COLO668 (cell line): Measurements from ENCODE around the gene MED19.
"Not testable (repeated sequence)": the region's sequence is repeated elsewhere in the genome, so short reads cannot be mapped to it uniquely, and the experiment has no call there.

Experiments
- DNase-seq: peaks from one replicate; lab custom pipeline; 2025; ENCODE audit not compliant: unreplicated experiment; lab: John Stamatoyannopoulos, UW

Gene MED19

DNA sequence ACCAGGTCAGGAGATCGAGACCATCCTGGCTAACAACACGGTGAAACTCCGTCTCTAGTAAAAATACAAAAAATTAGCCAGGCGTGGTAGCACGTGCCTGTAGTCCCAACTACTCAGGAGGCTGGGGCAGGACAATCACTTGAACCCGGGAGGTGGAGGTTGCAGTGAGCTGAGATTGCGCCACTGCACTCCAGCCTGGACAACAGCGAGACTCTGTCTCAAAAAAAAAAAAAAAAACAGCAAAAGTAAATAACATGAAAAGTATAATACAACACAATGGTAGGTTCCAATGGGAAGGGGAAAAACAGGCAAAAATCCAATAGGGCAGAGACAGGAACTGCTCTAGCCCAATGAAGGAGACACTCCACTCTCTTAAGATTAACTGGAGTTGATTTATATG, 6.6 kb downstream of the MED19 start:
- not testable (repeated sequence) for DNase-seq

DNA sequence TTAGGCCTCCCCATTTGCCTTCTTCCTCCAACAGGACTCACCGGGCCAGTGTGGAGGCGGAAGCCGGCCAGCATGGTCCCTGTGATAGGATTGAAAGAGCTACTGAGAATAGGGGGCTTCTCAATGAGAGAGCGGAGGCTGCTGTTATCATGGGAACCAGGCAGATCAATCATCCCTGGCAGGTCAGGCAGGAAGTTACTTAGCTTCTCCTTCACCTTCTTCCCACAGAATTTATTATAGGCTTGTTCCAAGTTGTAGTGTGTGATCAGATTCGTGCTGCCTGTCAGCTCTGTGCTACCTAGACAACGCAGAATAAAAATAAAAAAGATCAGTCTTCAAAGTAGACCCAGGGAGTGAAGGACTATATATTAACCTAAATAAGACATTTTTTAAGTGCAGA, 7.1 kb downstream of the MED19 start:
- DNase-seq, result no peak

- no peak for DNase-seq
Observed at GRCh38 chr11:57703341-57703740, 8.7 kb downstream of the MED19 start.

DNA sequence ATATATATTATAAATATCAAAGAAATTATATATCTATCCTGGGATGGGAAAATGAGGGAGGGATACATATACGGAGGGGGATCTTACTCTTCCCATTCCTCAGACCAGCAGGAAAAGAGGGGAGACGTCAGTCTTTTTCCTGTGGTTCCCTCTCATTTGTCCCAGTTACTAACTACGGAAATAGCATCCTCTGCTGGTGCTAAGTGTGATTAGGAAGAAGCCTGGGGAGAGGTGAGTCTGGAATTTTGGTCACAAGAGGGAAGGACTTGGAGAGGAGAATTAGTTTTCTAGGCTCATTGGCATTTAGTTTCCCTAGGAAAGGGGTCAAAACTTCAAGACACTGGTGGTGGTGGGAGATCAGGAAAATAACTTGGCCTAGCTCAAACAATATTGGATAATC, 11.6 kb downstream of the MED19 start:
- DNase-seq, result no peak

- no peak for DNase-seq
Observed at GRCh38 chr11:57699813-57700212, 12.2 kb downstream of the MED19 start.

- no peak for DNase-seq
Observed at GRCh38 chr11:57698843-57699365, 13.1 kb downstream of the MED19 start.

- DNase-seq, result not testable (repeated sequence)
Observed at GRCh38 chr11:57690474-57690873, 21.5 kb downstream of the MED19 start.

DNA sequence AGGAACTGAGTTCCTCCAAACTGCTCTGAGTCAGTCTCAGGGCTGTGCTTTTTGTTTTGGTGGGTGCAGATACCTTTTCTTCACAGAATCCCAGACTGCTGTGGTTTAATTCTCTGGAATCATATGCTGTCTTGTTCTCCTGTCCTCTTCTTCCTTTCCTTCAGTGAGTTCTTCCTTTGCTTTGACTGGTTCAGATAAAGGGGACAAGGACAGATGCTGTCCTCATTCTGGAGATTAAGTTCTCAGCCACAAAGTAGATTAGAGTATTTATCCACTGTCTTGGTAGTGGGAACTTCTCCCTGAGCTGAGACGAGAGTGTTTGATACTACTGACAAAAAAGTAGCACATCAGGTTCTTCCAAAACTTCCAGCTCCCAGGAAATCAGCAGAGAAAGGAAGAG, 30.8 kb downstream of the MED19 start:
- DNase-seq, result no peak

- no peak for DNase-seq
Observed at GRCh38 chr11:57680552-57680874, 31.5 kb downstream of the MED19 start.

GRCh38 chr11:57679396-57679795, 32.6 kb downstream of the MED19 start:
- no peak for DNase-seq

- no peak for DNase-seq
Observed at GRCh38 chr11:57675176-57675941, 36.7 kb downstream of the MED19 start.

- DNase-seq, result no peak
Observed at GRCh38 chr11:57674251-57674650, 37.8 kb downstream of the MED19 start.

DNA sequence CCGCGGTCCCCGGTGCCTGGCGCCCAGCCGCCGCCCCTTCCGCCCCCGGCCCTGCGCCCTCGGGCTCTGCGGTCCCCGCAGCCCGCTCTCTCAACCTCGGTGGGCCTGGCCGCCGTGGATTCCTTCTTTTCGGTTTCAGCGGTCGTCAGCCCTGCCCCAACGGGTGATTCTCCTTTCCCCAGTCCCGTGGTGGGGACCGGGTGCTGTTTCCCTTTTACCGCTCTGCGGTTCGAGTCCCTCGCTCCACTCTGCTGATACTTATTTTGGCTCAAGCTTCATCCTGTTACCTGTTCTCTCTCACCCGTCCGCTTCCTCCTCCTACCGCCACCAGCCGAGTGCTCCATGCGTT, 43.6 kb downstream of the MED19 start:
- peak; percentile 25 for DNase-seq

DNA sequence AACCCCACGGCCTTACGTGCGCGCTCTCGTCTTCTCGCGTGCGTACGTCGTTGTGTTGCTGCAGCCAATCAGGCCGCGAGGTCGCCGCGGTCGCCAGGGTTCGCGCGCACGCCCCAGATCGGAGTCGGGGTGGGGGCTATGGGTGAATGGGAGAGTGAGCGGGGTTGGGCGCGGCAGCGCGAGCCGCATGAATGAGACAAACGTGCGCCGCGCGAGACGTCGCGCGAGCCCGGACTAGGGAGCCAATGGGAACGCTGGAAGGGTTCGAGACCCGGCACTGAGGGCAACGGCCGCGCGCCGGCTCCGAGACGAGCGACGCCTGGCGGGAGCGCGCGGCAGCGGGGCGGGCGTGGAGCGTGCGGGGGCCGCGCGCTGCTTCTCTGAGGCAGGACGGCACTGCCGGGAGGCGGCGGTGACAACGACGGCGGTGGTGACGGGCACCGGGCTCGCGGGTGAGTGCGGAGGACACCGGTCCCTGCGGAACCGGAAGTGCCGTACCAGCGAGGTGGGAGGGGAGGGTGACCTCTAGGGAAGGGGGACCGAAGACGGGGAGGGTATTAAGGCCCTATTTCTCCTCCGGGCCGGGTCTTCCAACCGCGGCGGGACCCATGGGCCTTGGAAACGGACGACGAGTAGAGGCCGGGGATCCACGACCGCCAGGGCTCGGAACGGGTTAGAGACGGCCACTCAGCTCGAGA, 44.1 kb downstream of the MED19 start, which contains the start of gene ZDHHC5:
TSS of gene ZDHHC5 (plus strand) at position 379 of the 698 bp plus-strand sequence. CDS start 4,977 bp downstream, outside the sequence.
- peak; percentile 99 for DNase-seq

- DNase-seq, result peak; percentile 92
Observed at GRCh38 chr11:57667117-57667735, 44.8 kb downstream of the MED19 start.

GRCh38 chr11:57663975-57664374, 48.0 kb downstream of the MED19 start:
- DNase-seq, result no peak

GRCh38 chr11:57662893-57663292, 49.1 kb downstream of the MED19 start:
- DNase-seq, result no peak

- DNase-seq, result no peak
Observed at GRCh38 chr11:57659669-57660068, 52.3 kb downstream of the MED19 start.

DNA sequence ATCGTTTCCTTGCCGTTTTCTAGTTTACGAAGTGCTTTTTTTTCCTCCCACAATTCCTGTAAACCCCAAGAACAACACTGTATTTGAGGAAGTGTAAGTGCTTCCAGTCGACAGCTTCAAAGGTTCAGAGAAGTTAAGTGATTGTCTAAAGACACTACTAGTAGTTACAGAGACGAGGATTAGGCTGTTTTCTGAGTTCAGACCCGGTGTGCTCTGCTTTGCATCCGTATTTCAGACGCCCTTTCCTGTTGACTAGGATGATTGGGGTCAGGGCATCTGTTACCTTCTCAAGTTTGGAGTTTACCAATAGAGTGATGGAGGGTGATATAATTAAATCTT, 54.0 kb downstream of the MED19 start:
- no peak for DNase-seq

DNA sequence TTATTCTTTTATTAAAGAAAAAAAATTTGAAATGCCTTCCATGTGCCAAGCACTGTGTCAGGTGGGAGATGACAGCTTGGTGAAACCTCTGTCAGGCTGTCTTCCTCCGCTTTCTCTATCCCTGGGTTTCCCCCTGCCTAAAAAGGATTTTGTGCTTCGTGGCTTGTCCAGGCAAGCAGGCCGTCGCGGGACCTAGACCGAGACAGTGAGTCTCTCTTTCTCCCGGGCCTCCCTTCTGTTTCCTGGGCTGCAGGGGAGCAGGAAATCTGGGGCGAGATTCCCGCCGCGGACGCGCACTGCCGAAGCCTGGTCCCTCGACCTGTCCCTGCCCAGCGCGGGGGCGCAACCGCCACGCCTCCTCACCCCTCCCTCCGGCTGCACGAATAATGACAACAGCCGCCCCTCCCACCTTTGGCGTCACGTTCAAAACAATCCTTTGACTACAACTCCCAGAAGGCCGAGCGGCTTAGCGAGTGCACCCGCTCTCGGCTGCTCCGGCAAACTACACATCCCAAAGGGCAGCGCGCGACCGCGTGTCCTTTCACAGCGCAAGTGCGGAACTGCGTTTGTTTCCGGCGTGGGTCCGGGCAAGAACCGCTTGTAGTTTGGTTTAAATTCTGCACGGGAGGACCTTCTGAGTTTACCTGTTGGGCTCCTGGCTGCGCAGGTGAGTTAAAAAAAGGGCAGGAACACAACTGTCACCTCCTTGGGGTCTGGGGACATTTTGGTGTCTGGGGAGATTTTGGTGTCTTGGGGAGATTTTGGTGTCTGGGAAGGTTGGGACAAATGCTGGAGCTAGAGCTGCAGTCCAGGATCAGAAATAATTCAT, 54.6 kb downstream of the MED19 start, which contains the start of gene CLP1:
TSS of gene CLP1 (plus strand) at position 569 of the 829 bp plus-strand sequence. CDS start 1,715 bp downstream, outside the sequence.
- peak; percentile 98 for DNase-seq

- DNase-seq, result no peak
Observed at GRCh38 chr11:57656885-57657193, 55.2 kb downstream of the MED19 start.
